Naive thymus-derived CD8-positive, alpha-beta T cell (primary cell): Measurements from ENCODE around the gene EMD. TPM values are rescaled to one million over a fixed set of nuclear protein-coding genes. Genes with fewer than 3 reads are reported as not detected.

Experiments used
- ATAC-seq, 2 donors: fragments of 150-1000 bp; cut with Tn5 transposase in 1 of 2; sonication (Bioruptor Pico), chemical (Tn5 transposase) in 1 of 2; 1 replicate in 1 of 2; 2 replicates in 1 of 2; pipeline ENCODE4 v1.10.0; 2021; ENCODE audit warnings: mild to moderate bottlenecking in 2 of 2, moderate library complexity in 2 of 2
- POLR2A ChIA-PET: fragments of 350-600 bp; sonication (Branson Sonifier 250); formaldehyde crosslinking; loops from one replicate; lab custom pipeline; 2021; ENCODE audit warnings: antibody characterized with exemption; lab: Charles Lee
- DNase-seq, 10 donors: peaks; one replicate each; pipeline versions ENCODE4 v3.0.0 to v3.0.0-alpha.2; 2020 to 2022
- H3K27ac Mint-ChIP-seq, 10 donors: one replicate each; pipeline ENCODE4 v1.8.0; 2020 to 2022; ENCODE audit warnings: mild to moderate bottlenecking in 10 of 10, mixed read lengths in 10 of 10, moderate library complexity in 4 of 10, inconsistent platforms in 1 of 10
- H3K27me3 Mint-ChIP-seq, 5 donors: one replicate each; pipeline ENCODE4 v1.8.0; 2021 to 2022; ENCODE audit warnings: mixed read lengths in 5 of 5
- H3K36me3 Mint-ChIP-seq, 3 donors: one replicate each; pipeline ENCODE4 v1.8.0; 2020 to 2022; ENCODE audit warnings: mixed read lengths in 3 of 3, mild to moderate bottlenecking in 2 of 3, inconsistent platforms in 1 of 3
- H3K4me1 Mint-ChIP-seq, 4 donors: one replicate each; pipeline ENCODE4 v1.8.0; 2021 to 2022; ENCODE audit warnings: mixed read lengths in 4 of 4
- H3K4me3 Mint-ChIP-seq, 10 donors: one replicate each; pipeline ENCODE4 v1.8.0; 2020 to 2022; ENCODE audit warnings: mild to moderate bottlenecking in 10 of 10, mixed read lengths in 10 of 10, moderate library complexity in 6 of 10, inconsistent platforms in 1 of 10
- H3K9me3 Mint-ChIP-seq, 9 donors: one replicate each; pipeline ENCODE4 v1.8.0; 2020 to 2022; ENCODE audit warnings: mixed read lengths in 9 of 9, mild to moderate bottlenecking in 3 of 9, inconsistent platforms in 1 of 9, moderate library complexity in 1 of 9
- polyA plus RNA-seq, 3 donors: library from polyadenylated mRNA; unstranded; fragments of 300-500 nt; fragmentation: Illumina TruSeq; gene quantifications; one replicate each; pipeline ENCODE4 v1.2.3, GENCODE V29; 2021
- total RNA-seq, 8 experiments: library from RNA in 2 of 8; stranded (reverse) in 2 of 8; gene quantifications; one replicate each; pipeline ENCODE4 v1.2.3 and lab custom pipeline; 2021 to 2026

The EMD gene
- total and polyA plus RNA-seq, 5 experiments from 2014 or later = 35.5 to 95.4 (median 37.1) TPM

GRCh38 chrX:154374313-154375155 is 4.6 kb upstream of the EMD start, which contains the start of gene FLNA:
Gene FLNA (minus strand): TSS chrX:154374634. CDS start chrX:154371245, 3,389 bp downstream.
- H3K9me3 Mint-ChIP-seq = no peaks in the 10 kb centered on the region
- ATAC-seq = no peak
- H3K4me3 Mint-ChIP-seq = peak within 1 kb of the TSS; percentile 38 to 77 (median 60)
- H3K36me3 Mint-ChIP-seq = peaks cover 0 to 2% (median 0%) of the 10 kb centered on the region in 3 donors
- DNase-seq = no peak
- POLR2A ChIA-PET = interaction anchor here (0.6 to 1.7 kb wide), 11 partner anchors 10 to 446 kb away, joined by 3 to 7 read pairs (median 4); no protein-coding TSS in a partner anchor
- peak within 1 kb of the TSS in 6 of 10 donors; percentile 29 to 89 (median 50) for H3K27ac Mint-ChIP-seq
- H3K4me1 Mint-ChIP-seq = peaks cover 0 to 24% (median 15%) of the 10 kb centered on the region in 4 donors
- no peaks in the 10 kb centered on the region for H3K27me3 Mint-ChIP-seq

DNA sequence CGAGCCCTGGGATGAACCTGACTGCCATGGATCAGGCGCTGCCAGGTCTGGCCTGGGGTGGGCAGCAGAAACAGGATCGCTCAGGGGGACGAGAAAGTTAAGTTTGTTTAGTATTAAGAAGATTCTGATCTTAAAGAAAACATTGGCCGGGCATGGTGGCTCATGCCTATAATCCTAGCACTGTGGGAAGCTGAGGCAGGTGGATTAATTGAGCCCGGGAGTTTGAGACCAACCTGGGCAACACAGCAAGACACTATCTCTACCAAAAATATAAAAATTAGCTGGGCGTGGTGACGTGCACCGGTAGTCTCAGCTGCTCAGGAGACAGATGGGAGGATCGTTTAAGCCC is 4.0 kb upstream of the EMD start:
- peaks cover 0 to 27% (median 19%) of the 10 kb centered on the region in 4 donors for H3K4me1 Mint-ChIP-seq
- peak overlapping the region in 3 of 10 donors; percentile 29 to 60 (median 39) for H3K27ac Mint-ChIP-seq
- DNase-seq (no peak), ATAC-seq (no peak)
- no peaks in the 10 kb centered on the region for H3K9me3 Mint-ChIP-seq
- H3K36me3 Mint-ChIP-seq = peaks cover 0 to 3% (median 0%) of the 10 kb centered on the region in 3 donors
- H3K27me3 Mint-ChIP-seq = no peaks in the 10 kb centered on the region
- peak overlapping the region in 3 of 10 donors; percentile 20 to 74 (median 33) for H3K4me3 Mint-ChIP-seq
- POLR2A ChIA-PET = interaction anchor here (1.0 to 3.1 kb wide), 5 partner anchors 20 to 447 kb away, joined by 3 to 17 read pairs (median 3); no protein-coding TSS in a partner anchor

- DNase-seq (no peak), ATAC-seq (no peak)
- Mint-ChIP-seq H3K4me1 (peaks cover 2 to 36% (median 30%) of the 10 kb centered on the region in 4 donors), H3K36me3 (peaks cover 0 to 10% (median 0%) of the 10 kb centered on the region in 3 donors), H3K27ac (peak overlapping the region in 5 of 10 donors; percentile 13 to 91 (median 68)), H3K4me3 (peak overlapping the region in 4 of 10 donors; percentile 30 to 65 (median 34)), H3K9me3 (no peaks in the 10 kb centered on the region), H3K27me3 (no peaks in the 10 kb centered on the region)
- POLR2A ChIA-PET = interaction anchor here (1.5 to 3.1 kb wide), 2 partner anchors 26 to 166 kb away, joined by 4 to 17 read pairs; no protein-coding TSS in a partner anchor
Measured at GRCh38 chrX:154376774-154377173, 2.3 kb upstream of the EMD start.

DNA sequence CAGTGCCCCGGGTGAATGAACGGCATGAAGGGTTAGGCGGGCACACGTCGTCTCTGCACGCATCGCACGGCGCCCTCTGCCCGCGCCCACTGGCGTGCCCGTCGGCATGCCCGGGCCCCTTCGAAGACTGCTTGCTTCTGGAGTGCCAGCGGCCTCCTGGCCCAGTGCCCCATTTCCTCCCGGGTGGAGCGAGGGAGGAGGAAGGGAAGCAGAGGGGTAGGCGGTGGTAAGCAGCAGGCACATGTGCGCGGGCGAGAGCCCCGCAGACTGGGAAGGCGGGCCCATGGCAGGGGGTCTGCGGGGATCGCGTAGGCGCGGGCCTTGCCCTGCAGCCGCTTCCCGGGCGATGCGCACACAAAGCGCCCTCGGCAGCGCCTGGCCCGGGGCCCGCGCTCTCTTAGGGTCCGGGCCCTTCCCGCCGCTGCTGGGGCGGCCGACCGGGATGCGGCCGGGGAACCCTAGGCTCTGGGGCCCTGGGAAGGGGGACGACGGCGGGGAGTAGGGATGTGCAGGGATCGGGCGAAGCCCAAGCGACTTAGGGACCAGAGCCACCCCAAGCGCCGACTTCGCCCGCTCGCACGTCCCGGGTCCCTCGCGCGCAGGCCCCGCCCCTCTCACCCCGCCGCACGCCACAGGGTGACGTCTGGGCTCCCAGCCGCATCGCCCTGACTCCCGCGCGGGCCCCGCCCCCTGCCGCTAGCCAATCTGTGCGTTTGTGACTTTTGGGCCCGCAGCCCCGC is 866 bp upstream of the EMD start:
- peak overlapping the region; percentile 53 to 97 (median 92) for H3K27ac Mint-ChIP-seq
- peaks cover 0 to 12% (median 0%) of the 10 kb centered on the region in 3 donors for H3K36me3 Mint-ChIP-seq
- DNase-seq (peak; percentile 22 to 79 (median 60)), ATAC-seq (peak; percentile 6 to 15)
- H3K9me3 Mint-ChIP-seq = no peaks in the 10 kb centered on the region
- POLR2A ChIA-PET = interaction anchor here (0.6 to 3.1 kb wide), 18 partner anchors 8 to 452 kb away, joined by 3 to 24 read pairs (median 5); partner anchors contain the start of genes LAGE3, RPL10, SLC10A3 and TAFAZZIN
- no peaks in the 10 kb centered on the region for H3K27me3 Mint-ChIP-seq
- peak overlapping the region; percentile 36 to 92 (median 70) for H3K4me3 Mint-ChIP-seq
- peaks cover 2 to 27% (median 22%) of the 10 kb centered on the region in 4 donors for H3K4me1 Mint-ChIP-seq

GRCh38 chrX:154379569-154379951 is 465 bp downstream of the EMD start:
- peaks cover 2 to 22% (median 20%) of the 10 kb centered on the region in 4 donors for H3K4me1 Mint-ChIP-seq
- no peaks in the 10 kb centered on the region for H3K9me3 Mint-ChIP-seq
- POLR2A ChIA-PET = interaction anchor here (0.5 to 2.7 kb wide), 14 partner anchors 9 to 408 kb away, joined by 3 to 24 read pairs (median 4); partner anchors contain the start of genes LAGE3, RPL10, SLC10A3 and TAFAZZIN
- DNase-seq (no peak), ATAC-seq (no peak)
- peaks cover 0 to 12% (median 0%) of the 10 kb centered on the region in 3 donors for H3K36me3 Mint-ChIP-seq
- H3K4me3 Mint-ChIP-seq = peak overlapping the region; percentile 73 to 92 (median 84)
- H3K27ac Mint-ChIP-seq = peak overlapping the region; percentile 43 to 95 (median 94)
- H3K27me3 Mint-ChIP-seq = no peaks in the 10 kb centered on the region

DNA sequence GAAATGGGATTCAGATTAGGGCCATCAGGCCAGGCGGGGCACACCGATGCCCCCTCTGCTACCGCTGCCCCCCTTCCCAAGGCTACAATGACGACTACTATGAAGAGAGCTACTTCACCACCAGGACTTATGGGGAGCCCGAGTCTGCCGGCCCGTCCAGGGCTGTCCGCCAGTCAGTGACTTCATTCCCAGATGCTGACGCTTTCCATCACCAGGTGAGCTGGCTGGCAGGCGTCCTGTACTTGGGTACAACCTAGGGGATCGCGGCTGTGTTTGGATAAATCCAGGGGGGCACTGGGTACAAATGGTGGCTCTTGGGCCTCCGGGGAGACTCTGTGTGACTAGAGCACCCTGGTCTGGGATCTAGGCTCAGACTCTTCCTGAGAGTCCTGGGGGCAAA is 1.1 kb downstream of the EMD start:
- POLR2A ChIA-PET = interaction anchor here (0.5 to 2.7 kb wide), 7 partner anchors 10 to 141 kb away, joined by 3 to 24 read pairs (median 7); partner anchors contain the start of gene RPL10
- no peak for ATAC-seq
- Mint-ChIP-seq H3K27me3 (no peaks in the 10 kb centered on the region), H3K4me3 (peak overlapping the region; percentile 73 to 92 (median 84)), H3K9me3 (no peaks in the 10 kb centered on the region), H3K36me3 (peaks cover 0 to 12% (median 0%) of the 10 kb centered on the region in 3 donors), H3K4me1 (peaks cover 2 to 22% (median 20%) of the 10 kb centered on the region in 4 donors), H3K27ac (peak overlapping the region; percentile 74 to 95 (median 94))
- peak in 1 of 10 donors; percentile 36 for DNase-seq

GRCh38 chrX:154380787-154381186 is 1.7 kb downstream of the EMD start:
- H3K27ac Mint-ChIP-seq = peak overlapping the region; percentile 58 to 95 (median 94)
- no peak for ATAC-seq
- peak in 1 of 10 donors; percentile 32 for DNase-seq
- peak overlapping the region; percentile 73 to 92 (median 84) for H3K4me3 Mint-ChIP-seq
- POLR2A ChIA-PET = interaction anchor here (1.5 to 1.7 kb wide), 2 partner anchors 12 to 17 kb away, joined by 3 to 7 read pairs; partner anchors contain the start of gene RPL10
- peaks cover 2 to 22% (median 18%) of the 10 kb centered on the region in 4 donors for H3K4me1 Mint-ChIP-seq
- H3K9me3 Mint-ChIP-seq = no peaks in the 10 kb centered on the region
- H3K36me3 Mint-ChIP-seq = peaks cover 0 to 12% (median 0%) of the 10 kb centered on the region in 3 donors
- H3K27me3 Mint-ChIP-seq = no peaks in the 10 kb centered on the region

DNA sequence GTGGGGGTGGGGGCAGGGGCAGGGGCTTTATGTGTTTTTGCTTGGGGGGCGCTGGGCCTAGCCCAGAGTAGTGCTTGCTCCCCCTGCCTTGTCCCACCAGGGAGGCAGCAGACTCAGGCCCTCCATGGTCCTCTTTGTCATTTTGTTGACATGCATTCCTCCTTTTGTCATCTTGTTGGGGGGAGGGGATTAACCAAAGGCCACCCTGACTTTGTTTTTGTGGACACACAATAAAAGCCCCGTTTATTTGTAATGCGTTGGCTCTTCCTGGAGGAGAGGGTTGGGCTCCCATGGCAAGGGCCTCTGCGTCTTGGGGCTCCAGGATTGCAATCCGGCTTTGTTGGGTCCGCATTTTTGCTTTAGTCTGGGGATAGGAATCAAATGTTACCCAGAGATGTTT is 2.2 kb downstream of the EMD start:
- H3K36me3 Mint-ChIP-seq = peaks cover 0 to 12% (median 0%) of the 10 kb centered on the region in 3 donors

DNA sequence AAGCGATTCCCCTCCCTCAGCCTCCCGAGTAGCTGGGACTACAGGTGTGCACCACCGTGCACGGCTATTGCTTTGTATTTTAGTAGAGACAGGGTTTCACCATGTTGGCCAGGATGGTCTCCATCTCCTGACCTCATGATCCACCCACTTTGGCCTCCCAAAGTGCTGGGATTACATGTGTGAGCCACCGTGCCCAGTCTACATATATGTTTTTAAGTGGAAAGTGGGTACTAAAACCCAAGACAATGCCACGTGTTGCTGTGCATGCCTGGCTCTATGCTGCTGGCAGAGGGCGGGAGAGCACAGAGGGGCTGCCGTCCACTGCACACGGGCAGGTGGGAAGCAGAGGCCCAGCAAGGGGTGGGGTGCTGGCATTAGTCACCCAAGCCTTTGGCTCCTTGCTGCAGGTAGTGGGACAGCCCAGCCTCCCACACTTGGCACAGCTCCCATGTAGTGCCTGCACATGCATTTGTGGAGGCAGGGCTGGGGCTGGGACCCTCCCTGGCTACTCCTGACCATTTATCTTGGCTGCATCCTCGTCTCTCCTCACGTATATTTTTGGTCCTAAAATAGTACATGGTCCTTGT is 3.5 kb downstream of the EMD start:
- Mint-ChIP-seq H3K36me3 (peaks cover 0 to 12% (median 0%) of the 10 kb centered on the region in 3 donors), H3K9me3 (no peaks in the 10 kb centered on the region), H3K27ac (peak overlapping the region in 6 of 10 donors; percentile 33 to 82 (median 74)), H3K4me1 (peaks cover 2 to 19% (median 16%) of the 10 kb centered on the region in 4 donors), H3K27me3 (no peaks in the 10 kb centered on the region), H3K4me3 (peak overlapping the region in 1 of 10 donors; percentile 40)
- POLR2A ChIA-PET = interaction anchor here (1.1 to 1.2 kb wide), 3 partner anchors 13 to 66 kb away, joined by 3 read pairs; no protein-coding TSS in a partner anchor
- DNase-seq (no peak), ATAC-seq (no peak)

More for the DNA sequence above, 2.2 kb downstream of the EMD start:
- no peaks in the 10 kb centered on the region for H3K9me3 Mint-ChIP-seq
- POLR2A ChIA-PET = interaction anchor here (0.7 to 1.7 kb wide), 4 partner anchors 13 to 783 kb away, joined by 3 to 7 read pairs (median 3); partner anchors contain the start of gene RPL10
- H3K27me3 Mint-ChIP-seq = no peaks in the 10 kb centered on the region
- peak overlapping the region in 5 of 10 donors; percentile 12 to 94 (median 58) for H3K27ac Mint-ChIP-seq
- H3K4me1 Mint-ChIP-seq = peaks cover 2 to 22% (median 18%) of the 10 kb centered on the region in 4 donors
- H3K4me3 Mint-ChIP-seq = peak overlapping the region in 3 of 10 donors; percentile 33 to 77 (median 67)
- ATAC-seq (no peak), DNase-seq (no peak)

GRCh38 chrX:154383359-154384283 is 4.5 kb downstream of the EMD start:
- Mint-ChIP-seq H3K9me3 (no peaks in the 10 kb centered on the region), H3K4me3 (peak overlapping the region in 1 of 10 donors; percentile 68), H3K27me3 (no peaks in the 10 kb centered on the region), H3K36me3 (peaks cover 0 to 12% (median 0%) of the 10 kb centered on the region in 3 donors), H3K4me1 (peaks cover 2 to 19% (median 14%) of the 10 kb centered on the region in 4 donors), H3K27ac (peak overlapping the region in 7 of 10 donors; percentile 52 to 82 (median 72))
- no peak for DNase-seq
- POLR2A ChIA-PET = interaction anchor here (0.6 to 1.5 kb wide), 4 partner anchors 10 to 67 kb away, joined by 3 to 5 read pairs (median 3); no protein-coding TSS in a partner anchor
- ATAC-seq = no peak
